DND-41 (cell line): ENCODE measurements around the gene RPL15.

Experiments
- ATAC-seq: fragments of 200-7000 bp; cut with Tn5 transposase; 3 replicates; pipeline ENCODE4 v1.9.1; 2021; ENCODE audit warnings: low read depth; ENCODE audit not compliant: insufficient read depth
- DNase-seq: peaks from one replicate; pipeline ENCODE4 v3.0.0-alpha.2; 2020
- H2AFZ ChIP-seq: 2 replicates; pipeline ENCODE4 v1.6.0; 2012; ENCODE audit warnings: low read depth, low read length
- H3K27ac ChIP-seq: 2 replicates; pipeline ENCODE4 v1.5.1; 2012; ENCODE audit warnings: low read length, inconsistent platforms
- H3K27me3 ChIP-seq: fragments of 200-600 bp; sonication (generic); 2 replicates; pipeline ENCODE4 v1.6.0; 2012; ENCODE audit warnings: low read length, mild to moderate bottlenecking, inconsistent platforms; ENCODE audit not compliant: insufficient read depth, poor library complexity
- H3K36me3 ChIP-seq: 2 replicates; pipeline ENCODE4 v1.5.1; 2012; ENCODE audit warnings: low read length, inconsistent platforms; ENCODE audit not compliant: insufficient read depth
- H3K4me1 ChIP-seq: 2 replicates; pipeline ENCODE4 v1.5.1; 2012; ENCODE audit warnings: mild to moderate bottlenecking, low read length; ENCODE audit not compliant: insufficient read depth
- H3K4me2 ChIP-seq: 2 replicates; pipeline ENCODE4 v1.6.0; 2012; ENCODE audit warnings: mild to moderate bottlenecking, moderate library complexity, low read length, inconsistent platforms; ENCODE audit not compliant: insufficient read depth
- H3K4me3 ChIP-seq, 2 experiments: fragments of 200-600 bp in 1 of 2; shearing (Covaris generic) in 1 of 2; 2 replicates each; pipeline ENCODE4 v1.5.1; 2012 to 2016; ENCODE audit warnings: inconsistent platforms in 2 of 2, low read length in 2 of 2, mild to moderate bottlenecking in 2 of 2, low read depth in 1 of 2, moderate library complexity in 1 of 2
- H3K79me2 ChIP-seq: 2 replicates; pipeline ENCODE4 v1.6.0; 2012; ENCODE audit warnings: low read length, inconsistent platforms; ENCODE audit not compliant: insufficient read depth
- H3K9ac ChIP-seq: 2 replicates; pipeline ENCODE4 v1.6.0; 2012; ENCODE audit warnings: low read depth, mild to moderate bottlenecking, inconsistent platforms, low read length, moderate library complexity
- H3K9me3 ChIP-seq: 2 replicates; pipeline ENCODE4 v1.5.1; 2012; ENCODE audit warnings: low read length, moderate library complexity, mild to moderate bottlenecking, inconsistent platforms; ENCODE audit not compliant: insufficient read depth, severe bottlenecking
- H4K20me1 ChIP-seq: 2 replicates; pipeline ENCODE4 v1.6.0; 2012; ENCODE audit warnings: low read length; ENCODE audit not compliant: insufficient read depth
- EZH2 ChIP-seq: IDR thresholded peaks from 3 replicates; pipeline ENCODE4 v1.6.1; 2012; ENCODE audit warnings: borderline replicate concordance, low read depth, mild to moderate bottlenecking, moderate library complexity, low read length, inconsistent platforms; ENCODE audit not compliant: severe bottlenecking
- TF ChIP-seq, protein P1 (sequence below): IDR thresholded peaks from 2 replicates; pipeline ENCODE4 v1.5.1; 2012; ENCODE audit warnings: borderline replicate concordance, low read length, moderate library complexity, mild to moderate bottlenecking; ENCODE audit not compliant: poor library complexity, severe bottlenecking; ENCODE audit errors: extremely low read depth

The RPL15 gene

GRCh38 chr3:23882487-23882918 is 34.4 kb upstream of the RPL15 start:
- Histone ChIP-seq H3K9ac (no peak overlapping the region), H3K4me3 (no peak overlapping the region), H3K4me2 (no peak overlapping the region), H3K27me3 (no peaks in the 10 kb centered on the region), H3K79me2 (peaks cover 13% of the 10 kb centered on the region; the same call in 1 of the 2 replicates), H2AFZ (no peak overlapping the region), H3K36me3 (0 out of 2 replicates have a peak, but pooled peaks cover 7% of the 10 kb centered on the region), H3K27ac (no peak overlapping the region), H3K4me1 (no peaks in the 10 kb centered on the region), H4K20me1 (peaks cover 28% of the 10 kb centered on the region), H3K9me3 (no peaks in the 10 kb centered on the region)
- TF ChIP-seq, protein P1, sequence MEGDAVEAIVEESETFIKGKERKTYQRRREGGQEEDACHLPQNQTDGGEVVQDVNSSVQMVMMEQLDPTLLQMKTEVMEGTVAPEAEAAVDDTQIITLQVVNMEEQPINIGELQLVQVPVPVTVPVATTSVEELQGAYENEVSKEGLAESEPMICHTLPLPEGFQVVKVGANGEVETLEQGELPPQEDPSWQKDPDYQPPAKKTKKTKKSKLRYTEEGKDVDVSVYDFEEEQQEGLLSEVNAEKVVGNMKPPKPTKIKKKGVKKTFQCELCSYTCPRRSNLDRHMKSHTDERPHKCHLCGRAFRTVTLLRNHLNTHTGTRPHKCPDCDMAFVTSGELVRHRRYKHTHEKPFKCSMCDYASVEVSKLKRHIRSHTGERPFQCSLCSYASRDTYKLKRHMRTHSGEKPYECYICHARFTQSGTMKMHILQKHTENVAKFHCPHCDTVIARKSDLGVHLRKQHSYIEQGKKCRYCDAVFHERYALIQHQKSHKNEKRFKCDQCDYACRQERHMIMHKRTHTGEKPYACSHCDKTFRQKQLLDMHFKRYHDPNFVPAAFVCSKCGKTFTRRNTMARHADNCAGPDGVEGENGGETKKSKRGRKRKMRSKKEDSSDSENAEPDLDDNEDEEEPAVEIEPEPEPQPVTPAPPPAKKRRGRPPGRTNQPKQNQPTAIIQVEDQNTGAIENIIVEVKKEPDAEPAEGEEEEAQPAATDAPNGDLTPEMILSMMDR, result no peak
- no peak for TF ChIP-seq EZH2
- ATAC-seq (no peak), DNase-seq (no peak)

GRCh38 chr3:23884481-23884880 is 32.5 kb upstream of the RPL15 start:
- Histone ChIP-seq H2AFZ (no peak overlapping the region), H3K9ac (no peak overlapping the region), H4K20me1 (peaks cover 31% of the 10 kb centered on the region), H3K79me2 (peaks cover 3% of the 10 kb centered on the region; the same call in 1 of the 2 replicates), H3K9me3 (no peaks in the 10 kb centered on the region), H3K4me1 (no peaks in the 10 kb centered on the region), H3K27ac (no peak overlapping the region), H3K27me3 (no peaks in the 10 kb centered on the region), H3K4me3 (no peak overlapping the region), H3K36me3 (peaks cover 8% of the 10 kb centered on the region; the same call in 1 of the 2 replicates), H3K4me2 (no peak overlapping the region)
- TF ChIP-seq, protein P1, result no peak
- no peak for TF ChIP-seq EZH2
- ATAC-seq (no peak), DNase-seq (no peak)

GRCh38 chr3:23885210-23885609 is 31.7 kb upstream of the RPL15 start:
- no peak overlapping the region for H3K4me2 ChIP-seq
- no peaks in the 10 kb centered on the region for H3K27me3 ChIP-seq
- H3K79me2 ChIP-seq, result peaks cover 3% of the 10 kb centered on the region; the same call in 1 of the 2 replicates
- no peak overlapping the region for H3K27ac ChIP-seq
- H3K36me3 ChIP-seq, result peaks cover 13% of the 10 kb centered on the region; the same call in 1 of the 2 replicates
- DNase-seq, result no peak
- no peak for TF ChIP-seq EZH2
- TF ChIP-seq, protein P1, result no peak
- no peak overlapping the region for H3K9ac ChIP-seq
- no peak for ATAC-seq
- no peak overlapping the region for H3K4me3 ChIP-seq
- H3K4me1 ChIP-seq, result no peaks in the 10 kb centered on the region
- peaks cover 33% of the 10 kb centered on the region for H4K20me1 ChIP-seq
- no peak overlapping the region for H2AFZ ChIP-seq
- no peaks in the 10 kb centered on the region for H3K9me3 ChIP-seq
